SK-N-SH (cell line): ENCODE measurements around the gene S100A2. TPM values are rescaled to one million over a fixed set of nuclear protein-coding genes. Genes with fewer than 3 reads are reported as not detected.
A peak's percentile ranks its signal among the peaks of the same experiment; 100 is the strongest.
"Not testable (repeated sequence)": the region's sequence is repeated elsewhere in the genome, so short reads cannot be mapped to it uniquely, and the experiment has no call there.

Experiments
- CTCF ChIA-PET: fragments of 300-600, 350-600 bp; formaldehyde crosslinking; extraction: SDS; loops from one replicate; lab custom pipeline; 2021; lab: Yijun Ruan, JAX
- POLR2A ChIA-PET: fragments of 350-600 bp; sonication (Branson Sonifier 250); formaldehyde crosslinking; extraction: SDS; loops from one replicate; lab custom pipeline; 2020; ENCODE audit warnings: antibody characterized with exemption, inconsistent platforms; lab: Yijun Ruan, JAX
- DNase-seq: peaks from one replicate; pipeline ENCODE4 v3.0.0; 2012
- H2AFZ ChIP-seq: fragments of 200-600 bp; sonication (generic); 2 replicates; pipeline ENCODE4 v1.8.1; 2016; ENCODE audit warnings: antibody characterized with exemption, mild to moderate bottlenecking, low read depth
- H3F3A ChIP-seq: fragments of 200-600 bp; sonication (generic); replicated peaks from 2 replicates; pipeline ENCODE3; 2016; ENCODE audit warnings: antibody characterized with exemption, mild to moderate bottlenecking; ENCODE audit not compliant: insufficient read depth
- H3K27ac ChIP-seq, 2 experiments: fragments of 200-500 bp in 1 of 2; fragments of 200-600 bp in 1 of 2; sonication (Bioruptor generic) in 1 of 2; sonication (generic), shearing (Covaris generic) in 1 of 2; 2 replicates each; pipeline versions ENCODE4 v1.5.1 to v1.6.1; 2014 to 2016; ENCODE audit warnings: low read depth in 2 of 2, inconsistent platforms in 1 of 2, low read length in 1 of 2, mild to moderate bottlenecking in 1 of 2, mixed read lengths in 1 of 2
- H3K27me3 ChIP-seq: fragments of 200-600 bp; sonication (generic), shearing (Covaris generic); 2 replicates; pipeline ENCODE4 v1.6.1; 2016; ENCODE audit warnings: mixed run types; ENCODE audit not compliant: insufficient read depth
- H3K36me3 ChIP-seq, 2 experiments: fragments of 200-500 bp in 1 of 2; fragments of 200-600 bp in 1 of 2; sonication (Bioruptor generic) in 1 of 2; sonication (generic) in 1 of 2; replicated peaks in 1 of 2; 2 replicates each; pipeline versions ENCODE3 to v1.5.1; 2014 to 2016; ENCODE audit warnings: low read length in 1 of 2, mild to moderate bottlenecking in 1 of 2; ENCODE audit not compliant: insufficient read depth in 2 of 2, control insufficient read depth in 1 of 2
- H3K4me1 ChIP-seq, 2 experiments: fragments of 200-500 bp in 1 of 2; fragments of 200-600 bp in 1 of 2; sonication (Bioruptor generic) in 1 of 2; sonication (generic), shearing (Covaris generic) in 1 of 2; 2 replicates each; pipeline versions ENCODE4 v1.5.1 to v1.6.1; 2014 to 2016; ENCODE audit warnings: low read depth in 1 of 2, low read length in 1 of 2, mixed run types in 1 of 2; ENCODE audit not compliant: insufficient read depth in 2 of 2, control insufficient read depth in 1 of 2
- H3K4me2 ChIP-seq: fragments of 200-600 bp; sonication (generic), shearing (Covaris generic); 2 replicates; pipeline ENCODE4 v1.6.1; 2017; ENCODE audit warnings: mixed run types
- H3K4me3 ChIP-seq, 2 experiments: fragments of 200-500 bp in 1 of 2; fragments of 200-600 bp in 1 of 2; sonication (Bioruptor generic) in 1 of 2; sonication (generic), shearing (Covaris generic) in 1 of 2; 2 replicates each; pipeline versions ENCODE4 v1.5.1 to v1.8.1; 2014 to 2016; ENCODE audit warnings: low read depth in 2 of 2, inconsistent platforms in 1 of 2, low read length in 1 of 2, mild to moderate bottlenecking in 1 of 2, mixed read lengths in 1 of 2, moderate library complexity in 1 of 2
- H3K79me2 ChIP-seq: fragments of 200-600 bp; sonication (generic); 2 replicates; pipeline ENCODE4 v1.8.1; 2017; ENCODE audit warnings: mild to moderate bottlenecking; ENCODE audit not compliant: insufficient read depth
- H3K9ac ChIP-seq: fragments of 200-600 bp; sonication (generic); 2 replicates; pipeline ENCODE4 v1.6.1; 2017; ENCODE audit warnings: mixed run types
- H3K9me2 ChIP-seq: fragments of 200-600 bp; sonication (generic); 2 replicates; pipeline ENCODE4 v1.6.1; 2017; ENCODE audit warnings: mixed run types
- H3K9me3 ChIP-seq: fragments of 200-600 bp; sonication (generic); 2 replicates; pipeline ENCODE4 v1.6.1; 2017; ENCODE audit warnings: mixed run types, mild to moderate bottlenecking, moderate library complexity
- H4K20me1 ChIP-seq: fragments of 200-600 bp; sonication (generic); 2 replicates; pipeline ENCODE4 v1.6.1; 2017; ENCODE audit warnings: mild to moderate bottlenecking, mixed run types; ENCODE audit not compliant: insufficient read depth
- ELF1 ChIP-seq: IDR thresholded peaks from 2 replicates; pipeline ENCODE4 v1.4.0; 2012
- RAD21 ChIP-seq: IDR thresholded peaks from 2 replicates; pipeline ENCODE4 v1.6.1; 2012; ENCODE audit warnings: mild to moderate bottlenecking, low read length
- RFX5 ChIP-seq: IDR thresholded peaks from 2 replicates; pipeline ENCODE4 v1.6.1; 2012; ENCODE audit warnings: mild to moderate bottlenecking, improper control_type of control experiment, low read length
- SIN3A ChIP-seq: IDR thresholded peaks from 2 replicates; pipeline ENCODE4 v1.6.1; 2012; ENCODE audit warnings: low read depth, mild to moderate bottlenecking, low read length, moderate library complexity, borderline replicate concordance
- WGBS: methylation state at CpG from one replicate; pipeline ENCODE4 v1.1.6; 2017; ENCODE audit warnings: low lambda C conversion rate; 5-methylcytosine and 5-hydroxymethylcytosine counted together
- polyA plus RNA-seq, 3 experiments: library from polyadenylated mRNA; depleted of rRNA; stranded (reverse); fragments of >200 nt; gene quantifications; 2 replicates each; pipeline ENCODE4 v1.2.3, GENCODE V29; 2012

S100A2 gene
- polyA plus RNA-seq, 1 of the 3 experiments (the other 2 are of a cell fraction) = 31.4 TPM

DNA sequence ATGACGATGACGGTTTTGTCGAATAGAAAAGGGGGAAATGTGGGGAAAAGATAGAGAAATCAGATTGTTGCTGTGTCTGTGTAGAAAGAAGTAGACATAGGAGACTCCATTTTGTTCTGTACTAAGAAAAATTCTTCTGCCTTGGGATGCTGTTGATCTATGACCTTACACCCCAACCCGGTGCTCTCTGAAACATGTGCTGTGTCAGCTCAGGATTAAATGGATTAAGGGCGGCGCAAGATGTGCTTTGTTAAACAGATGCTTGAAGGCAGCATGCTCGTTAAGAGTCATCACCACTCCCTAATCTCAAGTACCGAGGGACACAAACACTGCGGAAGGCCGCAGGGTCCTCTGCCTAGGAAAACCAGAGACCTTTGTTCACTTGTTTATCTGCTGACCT is 9.9 kb upstream of the S100A2 start:
- H4K20me1 ChIP-seq, H3K79me2 ChIP-seq, H2AFZ ChIP-seq, H3K27me3 ChIP-seq, H3K27ac ChIP-seq, H3K9me2 ChIP-seq, H3K4me2 ChIP-seq, DNase-seq, H3K9me3 ChIP-seq, POLR2A ChIA-PET, H3K4me3 ChIP-seq, H3K36me3 ChIP-seq, H3K9ac ChIP-seq: not testable (repeated sequence)
- Histone ChIP-seq H3K4me1 (peaks cover 0 to 23% of the 10 kb centered on the region in 2 experiments; a peak in 2 of 4 replicates), H3F3A (peaks cover 22% of the 10 kb centered on the region)
- CTCF ChIA-PET = interaction anchor here (0.8 to 4.3 kb wide), 6 partner anchors 15 to 223 kb away, joined by 3 to 31 read pairs (median 3); no protein-coding TSS in a partner anchor
- WGBS = 86% methylated on average over 10 of the region's 10 CpGs

DNA sequence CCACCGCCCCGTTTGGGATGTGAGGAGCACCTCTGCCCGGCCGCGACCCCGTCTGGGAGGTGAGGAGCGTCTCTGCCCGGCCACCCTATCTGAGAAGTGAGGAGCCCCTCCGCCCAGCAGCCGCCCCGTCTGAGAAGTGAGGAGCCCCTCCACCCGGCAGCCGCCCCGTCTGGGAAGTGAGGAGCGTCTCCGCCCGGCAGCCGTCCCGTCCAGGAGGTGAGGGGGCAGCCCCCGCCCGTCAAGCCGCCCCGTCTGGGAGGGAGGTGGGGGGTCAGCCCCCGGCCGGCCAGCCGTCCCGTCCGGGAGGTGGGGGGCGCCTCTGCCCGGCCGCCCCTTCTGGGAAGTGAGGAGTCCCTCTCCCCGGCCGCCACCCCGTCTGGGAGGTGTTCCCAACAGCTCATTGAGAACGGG is 9.4 kb upstream of the S100A2 start:
- 88% methylated on average over 12 of the region's 35 CpGs for WGBS
- DNase-seq, H3K9me2 ChIP-seq, H3K9ac ChIP-seq, H3K27me3 ChIP-seq, H3K9me3 ChIP-seq, H4K20me1 ChIP-seq, POLR2A ChIA-PET, H3K79me2 ChIP-seq, H3K27ac ChIP-seq, H3K4me2 ChIP-seq, H3K36me3 ChIP-seq, H3K4me3 ChIP-seq, H2AFZ ChIP-seq: not testable (repeated sequence)
- CTCF ChIA-PET = interaction anchor here (4.3 kb wide), 1 partner anchor 64 kb away, joined by 31 read pairs; no protein-coding TSS in a partner anchor
- peaks cover 22% of the 10 kb centered on the region for H3F3A ChIP-seq
- H3K4me1 ChIP-seq = peaks cover 0 to 23% of the 10 kb centered on the region in 2 experiments; a peak in 2 of 4 replicates

DNA sequence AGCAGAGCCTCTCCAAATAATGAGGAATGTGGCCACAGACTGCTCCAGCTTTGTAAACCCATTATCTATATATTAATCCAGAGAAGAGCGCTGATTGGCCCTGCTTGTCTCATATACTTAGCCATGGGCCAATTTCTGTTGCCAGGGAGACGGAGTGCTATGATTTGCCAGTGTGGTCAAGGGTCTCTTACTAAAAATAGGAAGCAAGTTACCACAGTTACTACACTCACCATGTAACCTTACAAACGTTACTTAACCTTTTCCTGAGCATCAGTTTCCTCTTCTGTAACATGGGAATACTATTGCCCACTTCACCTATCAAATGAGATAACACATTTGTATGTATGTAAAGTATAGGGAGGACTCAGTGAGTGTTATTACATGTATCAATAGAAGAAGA is 7.7 kb upstream of the S100A2 start:
- no peaks in the 10 kb centered on the region for H4K20me1 ChIP-seq
- no peak overlapping the region for H3K4me3 ChIP-seq
- no peaks in the 10 kb centered on the region for H3K79me2 ChIP-seq
- no peak for TF ChIP-seq ELF1
- TF ChIP-seq SIN3A = no peak
- no peak for TF ChIP-seq RAD21
- no peak for TF ChIP-seq RFX5
- TF ChIP-seq, all 33 proteins: peak for 0
- Histone ChIP-seq H3K27ac (peak overlapping the region in 1 of 2 experiments; percentile 77; a peak in 2 of 4 replicates), H3K27me3 (no peaks in the 10 kb centered on the region), H3K36me3 (no peaks in the 10 kb centered on the region), H3K4me2 (0 out of 2 replicates have a peak overlapping the region, but pooled peaks have one; percentile 7), H3K9me2 (no peaks in the 10 kb centered on the region), H3K9me3 (no peaks in the 10 kb centered on the region), H2AFZ (peak overlapping the region; percentile 79), H3K9ac (no peak overlapping the region), H3F3A (peaks cover 22% of the 10 kb centered on the region), H3K4me1 (peaks cover 6 to 14% of the 10 kb centered on the region in 2 experiments; a peak in 3 of 4 replicates)
- WGBS = 81% methylated on average over 3 of the region's 3 CpGs
- POLR2A ChIA-PET = interaction anchor here (2.1 kb wide), 1 partner anchor 61 kb away, joined by 12 read pairs; the partner anchor contains the start of gene CHTOP
- CTCF ChIA-PET = interaction anchor here (0.6 to 7.4 kb wide), 25 partner anchors 8 to 221 kb away, joined by 3 to 283 read pairs (median 7); partner anchors contain the start of genes CHTOP, NPR1, S100A14 and S100A16
- no peak for DNase-seq
